IPS-15b (cell line): ENCODE measurements around the gene IVNS1ABP.
"Not testable (repeated sequence)": the region's sequence is repeated elsewhere in the genome, so short reads cannot be mapped to it uniquely, and the experiment has no call there.

Experiments
- H3K27me3 ChIP-seq: one replicate; pipeline ENCODE4 v1.6.1; 2013; ENCODE audit warnings: low read length; ENCODE audit not compliant: control insufficient read depth, insufficient read depth
- H3K36me3 ChIP-seq: one replicate; pipeline ENCODE4 v1.6.1; 2013; ENCODE audit warnings: low read length; ENCODE audit not compliant: control insufficient read depth, insufficient read depth
- H3K4me1 ChIP-seq: one replicate; pipeline ENCODE4 v1.6.1; 2013; ENCODE audit warnings: mild to moderate bottlenecking, low read length; ENCODE audit not compliant: control insufficient read depth, insufficient read depth
- H3K4me3 ChIP-seq: one replicate; pipeline ENCODE4 v1.5.1; 2013; ENCODE audit warnings: low read depth, low read length
- H3K9ac ChIP-seq: one replicate; pipeline ENCODE4 v1.6.1; 2013; ENCODE audit warnings: low read depth, mild to moderate bottlenecking, low read length
- H3K9me3 ChIP-seq: one replicate; pipeline ENCODE4 v1.6.1; 2013; ENCODE audit warnings: mild to moderate bottlenecking, low read length; ENCODE audit not compliant: control insufficient read depth, insufficient read depth

The IVNS1ABP gene

DNA sequence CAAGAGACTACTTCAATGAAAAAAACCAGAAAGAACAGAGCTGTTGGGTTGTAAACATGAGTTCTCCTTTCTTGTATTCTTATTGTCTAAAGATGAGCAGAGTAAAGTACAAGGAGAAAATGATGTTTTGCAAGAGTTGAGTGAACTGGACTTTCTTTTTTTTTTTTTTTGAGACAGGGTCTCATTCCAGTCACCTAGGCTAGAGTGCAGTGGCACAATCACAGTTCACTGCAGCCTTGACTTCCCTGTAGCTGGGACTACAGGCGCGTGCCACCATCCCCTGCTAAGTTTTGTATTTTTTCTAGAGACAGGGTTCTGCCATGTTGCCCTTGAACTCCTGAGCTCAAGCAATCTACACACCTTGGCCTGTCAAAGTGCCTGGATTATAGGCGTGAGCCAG, 7.1 kb upstream of the IVNS1ABP start:
- no peaks in the 10 kb centered on the region for H3K27me3 ChIP-seq
- no peak overlapping the region for H3K4me3 ChIP-seq
- H3K36me3 ChIP-seq, result no peaks in the 10 kb centered on the region
- no peaks in the 10 kb centered on the region for H3K9me3 ChIP-seq
- H3K9ac ChIP-seq, result no peak overlapping the region
- no peaks in the 10 kb centered on the region for H3K4me1 ChIP-seq

DNA sequence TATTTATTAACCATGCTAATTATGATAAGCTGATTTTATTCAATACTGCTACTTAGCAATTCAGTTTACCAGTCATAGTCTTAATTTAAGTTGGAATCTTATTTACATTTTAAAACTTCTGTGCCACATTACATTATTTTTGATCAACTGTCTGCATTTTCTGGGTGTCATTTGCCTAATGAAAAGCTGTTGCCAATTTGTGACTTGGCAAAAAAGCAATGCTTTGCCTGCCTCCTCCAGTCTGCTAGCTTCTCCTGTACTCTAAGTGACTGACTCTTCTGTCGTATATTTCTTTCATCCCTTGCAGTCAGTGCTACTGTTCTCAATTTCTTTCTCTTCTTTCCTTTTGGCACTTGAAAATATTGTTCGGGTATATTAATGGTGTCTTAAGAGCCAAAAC, 5.6 kb upstream of the IVNS1ABP start:
- H3K36me3 ChIP-seq, result no peaks in the 10 kb centered on the region
- no peaks in the 10 kb centered on the region for H3K9me3 ChIP-seq
- H3K4me1 ChIP-seq, result no peaks in the 10 kb centered on the region
- H3K4me3 ChIP-seq, result no peak overlapping the region
- no peak overlapping the region for H3K9ac ChIP-seq
- H3K27me3 ChIP-seq, result no peaks in the 10 kb centered on the region

DNA sequence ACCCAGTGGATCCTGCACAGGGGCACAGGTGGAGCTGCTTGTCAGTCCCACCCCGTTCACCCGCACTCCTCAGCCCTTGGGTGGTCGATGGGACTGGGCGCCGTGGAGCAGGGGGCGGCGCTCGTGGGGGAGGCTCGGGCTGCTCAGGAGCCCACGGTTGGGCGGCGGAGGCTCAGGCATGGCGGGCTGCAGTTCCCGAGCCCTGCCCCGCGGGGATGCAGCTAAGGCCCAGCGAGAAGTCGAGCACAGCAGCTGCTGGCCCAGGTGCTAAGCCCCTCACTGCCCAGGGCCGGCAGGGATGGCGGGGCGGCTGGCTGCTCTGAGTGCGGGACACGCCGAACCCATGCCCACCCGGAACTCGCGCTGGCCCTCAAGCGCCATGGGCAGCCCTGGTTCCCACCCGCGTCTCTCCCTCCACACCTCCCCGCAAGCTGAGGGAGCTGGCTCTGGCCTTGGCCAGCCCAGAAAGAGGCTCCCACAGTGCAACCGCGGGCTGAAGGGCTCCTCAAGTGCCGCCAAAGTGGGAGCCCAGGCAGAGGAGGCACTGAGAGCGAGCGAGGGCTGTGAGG, 4.7 kb upstream of the IVNS1ABP start:
- H3K4me1 ChIP-seq, H3K9ac ChIP-seq, H3K9me3 ChIP-seq, H3K4me3 ChIP-seq, H3K36me3 ChIP-seq, H3K27me3 ChIP-seq: not testable (repeated sequence)

DNA sequence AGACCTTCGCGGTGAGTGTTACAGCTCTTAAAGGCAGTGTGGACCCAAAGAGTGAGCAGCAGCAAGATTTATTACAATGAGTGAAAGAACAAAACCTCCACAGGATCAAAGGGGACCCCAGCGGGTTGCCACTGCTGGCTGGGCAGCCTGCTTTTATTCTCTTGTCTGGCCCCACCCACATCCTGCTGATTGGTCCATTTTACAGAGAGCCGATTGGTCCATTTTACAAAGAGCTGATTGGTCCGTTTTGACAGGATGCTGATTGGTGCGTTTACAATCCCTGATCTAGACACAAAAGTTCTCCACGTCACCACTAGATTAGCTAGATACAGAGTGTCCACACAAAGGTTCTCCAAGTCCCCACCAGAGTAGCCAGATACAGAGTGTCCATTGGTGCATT, 4.1 kb upstream of the IVNS1ABP start:
- not testable (repeated sequence) for H3K4me1 ChIP-seq, H3K27me3 ChIP-seq, H3K9ac ChIP-seq, H3K4me3 ChIP-seq, H3K36me3 ChIP-seq, H3K9me3 ChIP-seq

DNA sequence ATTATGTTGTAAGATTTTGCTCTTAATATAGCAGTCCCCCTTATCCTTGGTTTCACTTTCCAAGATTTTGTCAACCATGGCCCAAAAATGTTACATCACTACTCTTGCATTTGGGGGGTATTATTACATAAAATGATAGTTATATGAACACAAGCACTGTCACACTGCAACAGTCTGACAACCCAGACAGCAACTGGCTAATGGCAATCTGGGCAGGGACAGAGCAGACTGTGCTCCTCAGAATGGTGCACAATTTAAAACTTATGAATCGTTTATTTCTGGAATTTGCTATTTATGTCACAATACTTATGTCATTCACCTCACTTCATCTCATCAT, 2.1 kb upstream of the IVNS1ABP start:
- Histone ChIP-seq H3K27me3 (no peaks in the 10 kb centered on the region), H3K4me1 (peaks cover 2% of the 10 kb centered on the region), H3K4me3 (no peak overlapping the region), H3K36me3 (no peaks in the 10 kb centered on the region), H3K9me3 (no peaks in the 10 kb centered on the region), H3K9ac (no peak overlapping the region)

DNA sequence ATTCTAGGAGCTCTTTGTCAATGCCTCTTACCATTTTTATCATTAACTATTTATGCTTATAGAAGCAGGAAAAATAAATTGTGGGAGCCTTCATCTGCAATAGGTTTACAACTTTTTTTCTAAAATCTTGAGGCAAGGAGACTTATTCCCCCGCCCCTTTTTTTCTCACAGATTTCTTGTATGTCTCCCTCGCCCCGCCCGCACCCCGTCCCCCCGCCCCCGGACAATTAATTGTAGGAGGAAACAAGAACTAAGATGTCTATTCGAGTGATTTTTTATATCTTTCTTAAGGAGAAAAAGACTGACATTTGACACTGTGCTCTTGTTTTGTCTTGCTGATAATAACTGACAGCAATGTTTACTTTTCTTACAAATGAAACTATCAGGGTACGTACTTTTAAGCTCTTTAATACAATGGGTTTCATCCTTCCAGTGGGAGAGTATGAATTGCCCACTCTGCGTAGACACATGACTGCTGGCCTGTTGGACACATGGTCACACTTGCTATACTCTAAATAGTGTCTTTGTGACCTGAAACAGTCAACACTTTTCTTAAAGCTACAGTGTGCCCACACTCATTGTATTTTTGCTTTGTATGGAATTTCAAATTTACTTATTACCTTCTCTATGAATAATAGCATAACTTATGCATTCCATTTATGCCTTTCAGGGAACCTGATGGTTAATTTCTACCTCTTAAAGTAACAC, 1.5 kb upstream of the IVNS1ABP start:
- no peak overlapping the region for H3K9ac ChIP-seq

DNA sequence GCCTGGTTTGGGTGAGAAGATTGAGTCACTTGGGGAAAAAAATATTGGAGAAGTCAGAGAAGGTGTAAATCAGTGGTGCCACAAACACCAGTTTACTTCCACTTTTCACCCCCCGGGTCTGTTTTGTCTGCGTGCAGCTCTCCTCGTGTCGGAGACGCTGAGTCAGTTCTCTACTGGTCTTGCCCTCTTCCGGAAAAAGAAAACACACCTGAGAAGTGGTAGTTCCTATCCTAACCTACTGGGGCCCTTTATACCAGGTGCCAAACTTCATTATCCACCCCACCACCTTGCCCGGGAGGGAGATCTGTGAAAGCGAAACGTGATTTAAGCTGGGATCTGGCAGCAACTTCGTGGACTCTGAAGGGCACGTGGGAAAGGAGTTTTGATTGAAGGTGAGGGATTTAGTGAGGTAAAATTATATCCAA, 855 bp upstream of the IVNS1ABP start:
- Histone ChIP-seq H3K9me3 (no peaks in the 10 kb centered on the region), H3K9ac (peak overlapping the region; percentile 80), H3K4me1 (peaks cover 11% of the 10 kb centered on the region), H3K27me3 (no peaks in the 10 kb centered on the region), H3K36me3 (no peaks in the 10 kb centered on the region), H3K4me3 (peak overlapping the region; percentile 53)

More for the DNA sequence above, 1.5 kb upstream of the IVNS1ABP start:
- peaks cover 4% of the 10 kb centered on the region for H3K4me1 ChIP-seq
- H3K36me3 ChIP-seq, result no peaks in the 10 kb centered on the region
- peak overlapping the region; percentile 53 for H3K4me3 ChIP-seq
- H3K9me3 ChIP-seq, result no peaks in the 10 kb centered on the region
- no peaks in the 10 kb centered on the region for H3K27me3 ChIP-seq

DNA sequence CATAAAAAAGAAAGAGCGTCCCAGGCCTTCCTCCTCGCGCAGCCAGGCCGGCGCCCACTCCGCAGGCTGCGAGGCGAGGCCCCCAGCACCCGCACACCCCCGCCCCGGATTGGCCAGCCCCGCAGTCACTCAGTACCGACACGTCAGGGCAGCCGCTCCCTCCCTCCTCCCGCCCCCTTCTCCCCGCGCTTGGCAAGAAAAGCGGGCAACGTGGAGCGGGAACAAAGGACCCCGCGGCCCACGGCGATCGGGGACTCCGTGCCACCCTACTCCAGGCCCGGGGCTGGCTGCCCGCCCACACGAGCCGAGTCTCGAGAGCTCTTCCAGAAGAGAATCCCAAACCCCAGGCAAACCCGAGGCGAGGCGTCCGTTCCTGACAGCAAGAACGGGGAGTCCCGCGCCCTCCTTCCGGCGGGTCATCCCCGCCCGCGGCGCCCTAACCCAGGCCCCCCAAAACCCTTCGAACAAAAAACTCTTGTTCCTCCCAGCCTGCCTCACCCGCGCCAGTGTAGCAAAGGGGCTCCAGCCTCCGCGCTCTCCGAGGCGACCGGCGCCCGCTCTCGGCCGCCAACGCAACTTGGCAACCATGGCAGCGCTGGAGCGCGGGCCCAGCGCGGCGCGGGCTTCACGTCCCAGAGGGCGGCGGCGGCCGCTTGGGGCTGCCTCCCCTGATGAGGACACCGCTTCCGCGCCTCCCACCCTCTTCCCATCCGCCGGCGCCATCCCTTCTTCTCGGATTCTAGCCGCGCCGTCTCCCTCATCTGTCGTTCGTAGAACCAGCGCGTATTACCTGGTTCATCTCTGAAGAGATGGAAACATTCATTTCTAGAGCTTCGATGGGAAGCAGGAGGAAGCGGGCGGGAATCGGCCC, 645 bp downstream of the IVNS1ABP start:
- H3K9ac ChIP-seq, result peak overlapping the region; percentile 78
- H3K4me1 ChIP-seq, result peaks cover 20% of the 10 kb centered on the region
- no peaks in the 10 kb centered on the region for H3K9me3 ChIP-seq
- H3K36me3 ChIP-seq, result no peaks in the 10 kb centered on the region
- H3K27me3 ChIP-seq, result no peaks in the 10 kb centered on the region
- H3K4me3 ChIP-seq, result peak overlapping the region; percentile 78

DNA sequence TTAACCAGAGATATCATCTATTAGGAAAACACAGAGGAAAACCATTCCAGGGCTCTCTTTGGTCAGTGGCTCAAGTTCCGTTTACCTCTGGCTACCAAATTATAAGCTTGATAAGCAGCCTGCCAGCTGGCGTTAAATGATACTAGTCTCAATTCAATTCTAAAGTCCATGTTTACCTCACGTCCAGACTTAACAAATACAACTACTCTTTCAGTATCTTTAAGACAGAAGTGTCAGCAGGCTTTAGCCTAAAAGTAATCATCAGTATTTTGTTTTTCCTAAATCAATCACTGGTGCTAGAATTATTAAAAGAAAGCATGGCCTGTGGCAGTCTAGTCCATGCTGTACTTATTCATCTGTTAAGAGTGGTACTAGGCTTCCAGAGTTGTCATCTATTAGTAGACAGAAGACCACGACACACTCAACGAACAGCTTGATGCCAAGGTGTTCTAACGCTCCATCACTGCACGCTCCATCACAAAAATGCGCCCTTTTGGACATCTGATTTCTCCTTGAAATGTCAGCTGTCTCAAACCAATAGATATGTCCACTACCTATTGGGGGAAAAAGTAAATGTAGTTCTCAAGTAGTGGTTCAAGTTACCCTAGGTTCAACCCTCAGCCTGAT, 1.5 kb downstream of the IVNS1ABP start:
- H3K4me1 ChIP-seq, result peaks cover 20% of the 10 kb centered on the region
- no peaks in the 10 kb centered on the region for H3K27me3 ChIP-seq
- H3K9me3 ChIP-seq, result no peaks in the 10 kb centered on the region
- peak overlapping the region; percentile 17 for H3K9ac ChIP-seq
- H3K4me3 ChIP-seq, result peak overlapping the region; percentile 78
- no peaks in the 10 kb centered on the region for H3K36me3 ChIP-seq

DNA sequence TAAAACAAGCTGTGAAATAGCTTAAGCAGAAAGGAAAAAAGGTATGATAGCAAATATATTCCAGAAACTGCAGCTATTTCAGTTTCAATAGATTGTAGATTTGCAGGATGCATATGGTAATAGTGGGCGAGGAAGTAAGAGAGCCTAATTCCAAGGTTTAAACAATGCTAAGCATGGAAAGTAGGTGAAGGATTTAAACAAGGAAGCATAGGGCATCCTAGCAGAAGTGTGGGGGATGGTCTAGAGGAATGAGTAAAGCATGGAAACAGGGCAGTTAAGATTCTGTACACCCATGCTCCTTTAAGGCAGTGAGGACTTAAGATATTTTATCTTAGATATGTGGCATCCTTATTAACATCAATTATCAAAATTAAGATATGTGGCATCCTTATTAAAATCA, 2.6 kb downstream of the IVNS1ABP start:
- no peaks in the 10 kb centered on the region for H3K27me3 ChIP-seq
- H3K9me3 ChIP-seq, result no peaks in the 10 kb centered on the region
- no peak overlapping the region for H3K9ac ChIP-seq
- peak overlapping the region; percentile 78 for H3K4me3 ChIP-seq
- peaks cover 6% of the 10 kb centered on the region for H3K36me3 ChIP-seq
- H3K4me1 ChIP-seq, result peaks cover 20% of the 10 kb centered on the region

DNA sequence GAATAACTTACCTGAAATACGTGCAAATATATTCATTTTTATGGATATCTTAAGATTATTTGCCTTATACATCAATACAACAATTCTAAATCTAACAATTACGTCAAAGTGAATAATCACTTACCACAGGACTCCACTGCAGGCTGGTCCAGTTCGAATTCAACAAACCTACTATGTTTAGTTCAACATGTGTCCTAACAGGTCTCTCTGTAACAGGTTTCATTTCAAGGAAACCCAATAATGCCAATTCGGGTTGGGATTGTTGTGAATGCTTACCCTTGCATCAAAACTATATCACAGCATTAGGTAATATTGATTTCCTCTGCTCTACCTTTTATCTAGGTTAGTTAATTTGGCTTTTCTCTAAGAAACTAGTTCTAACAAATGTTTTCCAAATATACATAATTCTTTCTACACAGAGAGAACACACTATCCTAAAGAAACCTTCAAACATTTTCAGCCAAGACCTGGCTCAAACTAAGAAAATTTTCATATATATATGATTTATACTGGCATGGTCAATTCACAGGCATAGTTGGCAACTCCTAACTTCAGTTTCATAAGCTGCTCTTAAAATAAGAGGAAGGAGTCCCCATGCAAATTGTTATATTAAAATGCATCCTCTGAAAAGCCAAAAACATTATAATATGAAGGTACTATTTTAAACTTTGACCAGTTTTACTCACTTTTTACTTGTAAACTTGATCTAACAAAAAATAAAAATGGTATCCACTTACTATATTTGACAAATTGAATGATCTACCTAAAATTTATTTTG, 4.5 kb downstream of the IVNS1ABP start:
- Histone ChIP-seq H3K4me3 (no peak overlapping the region), H3K9me3 (no peaks in the 10 kb centered on the region), H3K4me1 (peaks cover 20% of the 10 kb centered on the region), H3K9ac (no peak overlapping the region), H3K27me3 (no peaks in the 10 kb centered on the region), H3K36me3 (peaks cover 8% of the 10 kb centered on the region)
